Esophagus mucosa (tissue), 1 donor: Measurements from ENCODE around the gene MAP2K5. TPM values are rescaled to one million over a fixed set of nuclear protein-coding genes. Genes with fewer than 3 reads are reported as not detected.

ENCODE experiments used
- ATAC-seq: fragments of 200-7000 bp; cut with Tn5 transposase; one replicate; pipeline ENCODE4 v1.9.1; 2020
- total RNA-seq: library from RNA; stranded (reverse); gene quantifications from one replicate; pipeline ENCODE4 v1.2.4, GENCODE V29; 2023
- donor health status: DM: yes; HTN: yes; CAD: no.

Gene MAP2K5
- total RNA-seq, 1 donor from 2014 or later = 14.2 TPM

- no peak for ATAC-seq
Measured at GRCh38 chr15:67678993-67679392, 136.5 kb downstream of the MAP2K5 start.

- ATAC-seq = no peak
Measured at GRCh38 chr15:67680641-67681040, 138.1 kb downstream of the MAP2K5 start.

- ATAC-seq = no peak
Measured at GRCh38 chr15:67685008-67685599, 142.6 kb downstream of the MAP2K5 start.

- ATAC-seq = no peak
Measured at GRCh38 chr15:67685716-67686115, 143.2 kb downstream of the MAP2K5 start.

GRCh38 chr15:67690936-67691335, 148.4 kb downstream of the MAP2K5 start:
- no peak for ATAC-seq

- ATAC-seq = no peak
Measured at GRCh38 chr15:67691450-67691849, 148.9 kb downstream of the MAP2K5 start.

- ATAC-seq = no peak
Measured at GRCh38 chr15:67692573-67692972, 150.1 kb downstream of the MAP2K5 start.

- no peak for ATAC-seq
Measured at GRCh38 chr15:67696087-67696486, 153.6 kb downstream of the MAP2K5 start.

GRCh38 chr15:67700023-67700422, 157.5 kb downstream of the MAP2K5 start:
- no peak for ATAC-seq

GRCh38 chr15:67701669-67702068, 159.2 kb downstream of the MAP2K5 start:
- ATAC-seq = no peak

GRCh38 chr15:67707520-67708283, 165.2 kb downstream of the MAP2K5 start:
- ATAC-seq = no peak

GRCh38 chr15:67708500-67708899, 166.0 kb downstream of the MAP2K5 start:
- no peak for ATAC-seq

- ATAC-seq = no peak
Measured at GRCh38 chr15:67715170-67715569, 172.7 kb downstream of the MAP2K5 start.

- ATAC-seq = no peak
Measured at GRCh38 chr15:67716171-67716570, 173.7 kb downstream of the MAP2K5 start.

GRCh38 chr15:67717776-67718175, 175.3 kb downstream of the MAP2K5 start:
- ATAC-seq = no peak

- ATAC-seq = no peak
Measured at GRCh38 chr15:67719330-67719959, 176.9 kb downstream of the MAP2K5 start.

GRCh38 chr15:67720556-67721175, 178.2 kb downstream of the MAP2K5 start:
- no peak for ATAC-seq

- no peak for ATAC-seq
Measured at GRCh38 chr15:67722030-67722817, 179.7 kb downstream of the MAP2K5 start.

GRCh38 chr15:67723294-67724024, 181.0 kb downstream of the MAP2K5 start:
- no peak for ATAC-seq

- ATAC-seq = no peak
Measured at GRCh38 chr15:67724691-67725375, 182.3 kb downstream of the MAP2K5 start.

GRCh38 chr15:67730135-67730534, 187.6 kb downstream of the MAP2K5 start:
- no peak for ATAC-seq
